ENCODE data around the gene SPNS2. TPM values are rescaled to one million over a fixed set of nuclear protein-coding genes. Genes with fewer than 3 reads are reported as not detected.
A peak's percentile ranks its signal among the peaks of the same experiment; 100 is the strongest.

The SPNS2 gene
- total RNA-seq, 1 experiment from 2014 or later = 0.33 TPM

DNA sequence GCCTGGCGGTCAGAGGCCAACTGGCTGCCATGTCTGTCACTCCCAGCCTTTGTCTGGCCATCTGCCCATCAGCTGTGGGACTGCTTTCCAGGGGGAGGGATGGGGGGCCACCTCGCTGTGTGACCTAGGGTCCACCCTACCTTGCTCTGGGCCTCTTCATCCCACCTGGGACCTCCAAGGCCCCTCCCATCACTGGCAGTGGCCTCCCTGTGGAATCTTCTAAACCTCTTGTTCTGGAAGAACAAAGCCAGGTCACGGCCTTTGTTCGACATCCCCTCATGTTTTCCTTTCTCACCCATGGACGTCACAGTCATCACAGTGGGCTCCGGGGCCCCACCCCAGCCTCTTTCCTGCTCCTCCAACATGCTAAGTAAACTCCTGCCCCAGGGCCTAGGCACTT lies 24.0 kb downstream of the SPNS2 start:
- Histone ChIP-seq H3K4me1 (ENCODE audit: insufficient read depth, low read length) (no peaks in the 10 kb centered on the region), H4K5ac (ENCODE audit: insufficient read length, low read depth, low read length) (no peak overlapping the region), H2BK15ac (ENCODE audit: low read depth, low read length) (no peak overlapping the region), H3K23ac (ENCODE audit: insufficient read length, low read depth, low read length) (no peak overlapping the region), H3K23me2 (ENCODE audit: insufficient read length, low read depth, low read length, poor library complexity, severe bottlenecking) (no peaks in the 10 kb centered on the region), H2AFZ (ENCODE audit: low read length) (no peak overlapping the region), H2BK20ac (ENCODE audit: low read depth, low read length, poor library complexity, severe bottlenecking) (no peak overlapping the region), H3K79me1 (ENCODE audit: insufficient read depth, low read depth, low read length, poor library complexity, severe bottlenecking) (no peaks in the 10 kb centered on the region), H3K27me3 (ENCODE audit: insufficient read depth, low read length) (peaks cover 3% of the 10 kb centered on the region), H3K4ac (ENCODE audit: low read depth, low read length) (no peak overlapping the region; the same call in 1 of the 2 replicates), H2BK5ac (ENCODE audit: insufficient read length, low read length) (no peak overlapping the region), H3K27ac (ENCODE audit: insufficient read length, low read depth, low read length) (no peak overlapping the region), H2BK120ac (ENCODE audit: low read depth, low read length, poor library complexity, severe bottlenecking) (no peak overlapping the region), H3K14ac (ENCODE audit: insufficient read depth, low read length) (no peak overlapping the region), H3K9ac (ENCODE audit: extremely low read depth, insufficient read length, low read length) (no peak overlapping the region), H4K8ac (replicated peaks; ENCODE audit: insufficient read length, low read depth, low read length) (no peak overlapping the region), H2BK12ac (ENCODE audit: insufficient read length, low read depth, low read length) (no peak overlapping the region), H4K91ac (ENCODE audit: insufficient read length, low read depth, low read length) (no peak overlapping the region), H3K79me2 (ENCODE audit: insufficient read depth, low read length) (no peaks in the 10 kb centered on the region), H3T11ph (ENCODE audit: low read length) (no peak overlapping the region), H3K4me2 (ENCODE audit: insufficient read depth, insufficient read length, low read length) (no peak overlapping the region), H3K56ac (ENCODE audit: insufficient read length, low read depth, low read length) (no peak overlapping the region), H4K20me1 (ENCODE audit: control insufficient read depth, insufficient read depth, insufficient read length) (no peaks in the 10 kb centered on the region), H3K18ac (ENCODE audit: insufficient read length, low read depth, low read length) (peak overlapping the region; percentile 50), H2AK5ac (ENCODE audit: insufficient read length, low read length) (no peak overlapping the region), H3K9me3 (ENCODE audit: control insufficient read depth, low read depth, low read length) (no peaks in the 10 kb centered on the region)
- Mint-ChIP-seq H3K4me1 (peaks cover 10 to 22% of the 10 kb centered on the region in 2 experiments), H3K9me3 (no peaks in the 10 kb centered on the region; a peak in 1 of 5 replicates), H3K36me3 (ENCODE audit: insufficient read depth in 1 of 3, low read depth in 3 of 3) (no peaks in the 10 kb centered on the region), H3K27ac (peak overlapping the region in 1 of 3 experiments; percentile 20; a peak in 1 of 7 replicates), H3K4me3 (no peak overlapping the region), H3K27me3 (ENCODE audit: low read depth) (peaks cover 82% of the 10 kb centered on the region)
- DNase-seq = no peak
- TF ChIP-seq, protein P1, sequence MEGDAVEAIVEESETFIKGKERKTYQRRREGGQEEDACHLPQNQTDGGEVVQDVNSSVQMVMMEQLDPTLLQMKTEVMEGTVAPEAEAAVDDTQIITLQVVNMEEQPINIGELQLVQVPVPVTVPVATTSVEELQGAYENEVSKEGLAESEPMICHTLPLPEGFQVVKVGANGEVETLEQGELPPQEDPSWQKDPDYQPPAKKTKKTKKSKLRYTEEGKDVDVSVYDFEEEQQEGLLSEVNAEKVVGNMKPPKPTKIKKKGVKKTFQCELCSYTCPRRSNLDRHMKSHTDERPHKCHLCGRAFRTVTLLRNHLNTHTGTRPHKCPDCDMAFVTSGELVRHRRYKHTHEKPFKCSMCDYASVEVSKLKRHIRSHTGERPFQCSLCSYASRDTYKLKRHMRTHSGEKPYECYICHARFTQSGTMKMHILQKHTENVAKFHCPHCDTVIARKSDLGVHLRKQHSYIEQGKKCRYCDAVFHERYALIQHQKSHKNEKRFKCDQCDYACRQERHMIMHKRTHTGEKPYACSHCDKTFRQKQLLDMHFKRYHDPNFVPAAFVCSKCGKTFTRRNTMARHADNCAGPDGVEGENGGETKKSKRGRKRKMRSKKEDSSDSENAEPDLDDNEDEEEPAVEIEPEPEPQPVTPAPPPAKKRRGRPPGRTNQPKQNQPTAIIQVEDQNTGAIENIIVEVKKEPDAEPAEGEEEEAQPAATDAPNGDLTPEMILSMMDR (conservative IDR thresholded peaks at IDR 0.05) = no peak
- no CpG with 5 or more reads among the region's 6 CpGs for WGBS (ENCODE audit: extremely low coverage, insufficient read length, low lambda C conversion rate)
